PFSK-1 (cell line): ENCODE results near the gene EIF2S1.

Experiments used
- FOXP2 ChIP-seq: optimal IDR thresholded peaks from 2 replicates; pipeline ENCODE3; 2011; ENCODE audit warnings: borderline replicate concordance, control low read depth, inconsistent platforms; ENCODE audit not compliant: insufficient read depth; ENCODE audit errors: extremely low read length, extremely low read depth
- POLR2AphosphoS5 ChIP-seq: IDR thresholded peaks from 2 replicates; pipeline ENCODE4 v1.6.1; 2012; ENCODE audit warnings: low read depth, mild to moderate bottlenecking, control low read depth, low read length, moderate library complexity
- SIN3A ChIP-seq: IDR thresholded peaks from 2 replicates; pipeline ENCODE4 v1.6.1; 2012; ENCODE audit warnings: mild to moderate bottlenecking, low read length, moderate library complexity, borderline replicate concordance; ENCODE audit not compliant: insufficient read depth
- TAF1 ChIP-seq: IDR thresholded peaks from 2 replicates; pipeline ENCODE4 v1.6.1; 2012; ENCODE audit warnings: low read length, control low read depth, borderline replicate concordance; ENCODE audit not compliant: insufficient read depth
- TF ChIP-seq, protein P1 (sequence below), 2 experiments: IDR thresholded peaks; 2 replicates each; pipeline versions ENCODE4 v1.6.1 to v1.8.0; 2011 to 2012; ENCODE audit warnings: low read depth in 2 of 2, low read length in 2 of 2, control low read depth in 1 of 2, inconsistent platforms in 1 of 2, mild to moderate bottlenecking in 1 of 2, moderate library complexity in 1 of 2; ENCODE audit not compliant: insufficient read depth in 1 of 2

EIF2S1 gene

DNA sequence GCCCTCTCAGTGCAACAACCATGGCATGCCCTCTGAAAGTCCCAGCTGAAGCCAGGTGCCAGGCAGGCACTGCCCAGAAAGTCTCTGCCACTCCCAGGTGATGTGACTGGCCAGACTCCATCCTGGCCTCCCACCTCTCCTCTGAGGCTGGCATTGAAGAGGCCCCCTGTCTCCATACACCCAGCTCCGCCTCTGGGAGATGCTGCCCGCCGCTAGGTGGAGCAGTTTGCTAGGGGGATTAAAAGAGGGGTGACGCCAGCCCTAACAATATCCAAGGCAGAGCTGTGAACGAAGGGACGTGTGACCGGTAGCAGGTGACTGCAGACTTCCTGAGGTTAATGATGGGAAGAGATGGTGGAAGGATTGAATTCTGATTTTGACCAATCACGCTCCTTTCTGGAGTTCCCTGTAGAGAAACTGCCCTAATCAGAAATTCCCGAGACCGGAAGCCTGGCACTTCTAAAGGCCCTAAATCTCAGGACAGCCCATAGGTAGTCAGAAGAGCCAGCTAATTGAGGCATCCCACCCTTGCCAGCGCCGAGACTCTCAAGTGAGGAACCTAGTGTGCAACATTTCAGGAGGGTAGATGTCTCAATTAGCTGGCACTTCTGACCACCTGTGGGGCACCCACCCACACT, 60.1 kb downstream of the EIF2S1 start:
- TF ChIP-seq, protein P1, sequence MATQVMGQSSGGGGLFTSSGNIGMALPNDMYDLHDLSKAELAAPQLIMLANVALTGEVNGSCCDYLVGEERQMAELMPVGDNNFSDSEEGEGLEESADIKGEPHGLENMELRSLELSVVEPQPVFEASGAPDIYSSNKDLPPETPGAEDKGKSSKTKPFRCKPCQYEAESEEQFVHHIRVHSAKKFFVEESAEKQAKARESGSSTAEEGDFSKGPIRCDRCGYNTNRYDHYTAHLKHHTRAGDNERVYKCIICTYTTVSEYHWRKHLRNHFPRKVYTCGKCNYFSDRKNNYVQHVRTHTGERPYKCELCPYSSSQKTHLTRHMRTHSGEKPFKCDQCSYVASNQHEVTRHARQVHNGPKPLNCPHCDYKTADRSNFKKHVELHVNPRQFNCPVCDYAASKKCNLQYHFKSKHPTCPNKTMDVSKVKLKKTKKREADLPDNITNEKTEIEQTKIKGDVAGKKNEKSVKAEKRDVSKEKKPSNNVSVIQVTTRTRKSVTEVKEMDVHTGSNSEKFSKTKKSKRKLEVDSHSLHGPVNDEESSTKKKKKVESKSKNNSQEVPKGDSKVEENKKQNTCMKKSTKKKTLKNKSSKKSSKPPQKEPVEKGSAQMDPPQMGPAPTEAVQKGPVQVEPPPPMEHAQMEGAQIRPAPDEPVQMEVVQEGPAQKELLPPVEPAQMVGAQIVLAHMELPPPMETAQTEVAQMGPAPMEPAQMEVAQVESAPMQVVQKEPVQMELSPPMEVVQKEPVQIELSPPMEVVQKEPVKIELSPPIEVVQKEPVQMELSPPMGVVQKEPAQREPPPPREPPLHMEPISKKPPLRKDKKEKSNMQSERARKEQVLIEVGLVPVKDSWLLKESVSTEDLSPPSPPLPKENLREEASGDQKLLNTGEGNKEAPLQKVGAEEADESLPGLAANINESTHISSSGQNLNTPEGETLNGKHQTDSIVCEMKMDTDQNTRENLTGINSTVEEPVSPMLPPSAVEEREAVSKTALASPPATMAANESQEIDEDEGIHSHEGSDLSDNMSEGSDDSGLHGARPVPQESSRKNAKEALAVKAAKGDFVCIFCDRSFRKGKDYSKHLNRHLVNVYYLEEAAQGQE (IDR thresholded peaks at IDR 0.05; ENCODE audit: insufficient read depth in 1 of 2, low read depth in 2 of 2, low read length in 2 of 2): no peak
- TF ChIP-seq POLR2AphosphoS5 (no peak), SIN3A (no peak)

DNA sequence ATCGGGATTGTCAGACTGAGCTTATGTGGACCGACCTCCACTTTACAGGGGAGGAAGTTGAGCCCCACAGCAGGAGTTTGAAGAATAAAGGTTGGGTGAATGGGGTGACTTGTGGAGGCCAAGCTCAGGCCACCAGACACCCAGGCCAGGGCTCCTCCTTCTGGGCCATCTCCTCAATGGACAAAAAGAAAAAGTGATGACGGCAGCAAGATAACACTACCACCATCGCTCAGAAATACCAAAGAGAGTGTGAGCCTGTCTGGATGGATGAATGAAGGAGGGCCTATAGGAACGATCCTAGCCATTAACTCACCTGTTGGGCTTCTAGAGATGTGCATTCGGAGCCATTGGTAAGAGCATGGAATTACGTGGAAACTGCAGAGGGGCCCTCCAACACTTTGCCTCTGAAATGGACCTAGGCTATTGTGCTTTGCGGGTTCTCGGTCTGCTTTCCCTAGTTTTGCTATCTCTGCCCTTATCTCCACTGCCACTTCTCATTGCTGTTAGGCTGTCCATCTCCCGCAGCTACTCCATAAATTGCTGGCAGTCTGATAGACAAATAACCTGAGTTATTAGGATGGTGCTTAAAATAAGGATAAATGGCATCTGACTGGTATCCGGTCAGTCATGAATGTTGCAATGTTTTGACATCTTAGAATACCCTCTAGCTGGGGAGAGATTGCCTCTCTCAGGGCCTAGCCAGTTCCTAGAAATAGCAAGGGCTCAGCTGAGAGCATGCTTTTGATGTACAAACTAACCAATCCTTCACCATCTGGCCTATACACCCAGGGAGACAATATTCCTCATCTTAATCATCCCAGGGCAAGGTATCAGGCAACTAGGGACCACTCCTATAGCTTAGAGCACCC, 61.5 kb downstream of the EIF2S1 start:
- TF ChIP-seq TAF1 (no peak), SIN3A (no peak), FOXP2 (no peak), POLR2AphosphoS5 (no peak)
- TF ChIP-seq, protein P1 (IDR thresholded peaks at IDR 0.05; ENCODE audit: insufficient read depth in 1 of 2, low read depth in 2 of 2, low read length in 2 of 2): no peak

DNA sequence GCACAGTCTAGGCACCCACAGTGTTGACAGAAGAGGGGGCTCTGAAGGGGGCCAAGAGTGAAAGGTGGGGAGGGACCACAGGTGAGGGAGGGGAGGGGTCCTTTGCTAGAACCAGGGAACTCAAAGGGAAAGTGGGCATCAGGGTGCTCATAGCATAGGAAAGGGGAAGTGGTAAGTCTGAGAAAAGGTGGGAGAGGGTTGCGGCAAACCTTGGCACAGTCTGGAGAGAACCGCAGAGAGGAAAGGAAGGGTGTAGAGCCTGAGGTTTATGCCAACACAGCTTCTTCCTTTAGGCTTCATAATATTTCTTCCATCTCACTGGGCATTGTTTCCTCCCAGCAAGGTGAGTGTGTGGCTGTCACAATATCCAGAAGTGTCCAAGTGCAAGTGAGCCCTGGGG, 63.3 kb downstream of the EIF2S1 start:
- no peak for TF ChIP-seq TAF1
- TF ChIP-seq POLR2AphosphoS5: no peak
- TF ChIP-seq SIN3A: no peak
- TF ChIP-seq, protein P1 (IDR thresholded peaks at IDR 0.05; ENCODE audit: insufficient read depth in 1 of 2, low read depth in 2 of 2, low read length in 2 of 2): no peak
- no peak for TF ChIP-seq FOXP2

DNA sequence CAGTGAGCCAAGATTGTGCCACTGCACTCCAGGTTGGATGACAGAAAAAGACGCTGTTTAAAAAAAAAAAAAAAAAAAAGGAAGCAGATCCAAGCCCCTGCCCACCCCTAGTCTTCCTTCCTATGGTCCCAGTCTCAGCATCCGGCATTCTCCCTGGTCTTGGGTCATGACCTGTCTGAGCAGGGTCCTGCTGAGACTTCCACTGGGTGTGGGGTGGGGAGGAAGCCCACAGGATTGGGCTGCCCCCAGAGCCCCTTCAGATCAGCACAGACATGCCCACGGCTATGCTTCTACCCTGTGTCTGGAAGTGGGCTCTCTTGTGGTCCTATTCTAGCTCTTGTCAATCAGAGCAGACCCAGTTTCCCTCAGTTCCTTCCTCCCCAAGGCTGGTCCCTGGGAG, 64.4 kb downstream of the EIF2S1 start:
- no peak for TF ChIP-seq POLR2AphosphoS5
- TF ChIP-seq FOXP2: no peak
- TF ChIP-seq, protein P1 (IDR thresholded peaks at IDR 0.05; ENCODE audit: insufficient read depth in 1 of 2, low read depth in 2 of 2, low read length in 2 of 2): no peak
- no peak for TF ChIP-seq TAF1
- TF ChIP-seq SIN3A: no peak
